Measurements from ENCODE around the gene SKI. TPM values are rescaled to one million over a fixed set of nuclear protein-coding genes. Genes with fewer than 3 reads are reported as not detected.
"Not testable (repeated sequence)": the region's sequence is repeated elsewhere in the genome, so short reads cannot be mapped to it uniquely, and the experiment has no call there.

Gene SKI
- total and polyA plus RNA-seq, 2 of the 8 experiments (the other 6 are each of a cell fraction or from before 2014, with no cell fraction given): 8.3 to 87.6 TPM

- not testable (repeated sequence) for H3K36me3 ChIP-seq (ENCODE audit: control insufficient read depth in 2 of 4, insufficient read depth in 4 of 4, low read length in 3 of 4); H3K18ac ChIP-seq (ENCODE audit: extremely low read depth, low read length); H3K9me3 ChIP-seq (ENCODE audit: insufficient read depth in 2 of 2, low read depth in 1 of 2, low read length in 1 of 2); H2BK5ac ChIP-seq (ENCODE audit: low read depth, low read length); H2BK20ac ChIP-seq (ENCODE audit: low read length); H3K27me3 ChIP-seq (replicated peaks in 1 of 4; ENCODE audit: control insufficient read depth in 3 of 4, extremely low read depth in 1 of 4, insufficient read depth in 3 of 4, low read length in 3 of 4); H3K27ac ChIP-seq (ENCODE audit: low read depth, low read length); H2AFZ ChIP-seq (ENCODE audit: low read length); H3K56ac ChIP-seq (replicated peaks; ENCODE audit: insufficient read length, low read depth, low read length); DNase-seq (ENCODE audit: low read depth in 1 of 2, low spot score in 2 of 2); H3K23ac ChIP-seq (ENCODE audit: insufficient read length); FAIRE-seq; H2BK15ac ChIP-seq (ENCODE audit: low read length); H4K91ac ChIP-seq (replicated peaks; ENCODE audit: insufficient read length, low read length); H2BK12ac ChIP-seq (ENCODE audit: low read depth, low read length); H4K5ac ChIP-seq (ENCODE audit: insufficient read length, low read depth, low read length); H2AK5ac ChIP-seq (ENCODE audit: low read depth, low read length); H2BK120ac ChIP-seq (replicated peaks; ENCODE audit: low read depth, low read length); H3K23me2 ChIP-seq (ENCODE audit: low read depth, low read length); H3K4me3 ChIP-seq (ENCODE audit: extremely low read depth in 1 of 4, insufficient read depth in 2 of 4, low read depth in 3 of 4, low read length in 4 of 4); H3K4ac ChIP-seq (replicated peaks; ENCODE audit: insufficient read length, low read depth, low read length); H3K9ac ChIP-seq (replicated peaks in 1 of 4; ENCODE audit: extremely low read depth in 1 of 4, low read depth in 3 of 4, low read length in 3 of 4); H4K8ac ChIP-seq (ENCODE audit: extremely low read depth, insufficient read depth, low read length); H3K14ac ChIP-seq (ENCODE audit: insufficient read length); H3K4me2 ChIP-seq (ENCODE audit: insufficient read depth in 1 of 2, low read depth in 2 of 2, low read length in 2 of 2)
- H3K79me2 ChIP-seq (ENCODE audit: control insufficient read depth in 1 of 2, insufficient read depth in 2 of 2, low read length in 2 of 2): peaks cover 36 to 99% of the 10 kb centered on the region in 2 experiments
- CTCF ChIA-PET (ENCODE audit: partially characterized antibody): interaction anchor here (0.9 to 1.3 kb wide), 4 partner anchors 13 to 51 kb away, joined by 3 to 4 read pairs (median 4); no protein-coding TSS in a partner anchor
- 94% methylated on average over 7 of the region's 7 CpGs; no CpG with 5 or more reads in 1 of the 2 experiments for WGBS, 2 experiments (ENCODE audit: extremely low coverage in 1 of 2, insufficient coverage in 1 of 2, insufficient read length in 1 of 2, insufficient replicate concordance in 2 of 2, low coverage in 1 of 2, low lambda C conversion rate in 2 of 2, missing lambda C conversion rate in 1 of 2)
- POLR2A ChIA-PET (ENCODE audit: partially characterized antibody): interaction anchor here (1.5 kb wide), 1 partner anchor 31 kb away, joined by 3 read pairs; no protein-coding TSS in a partner anchor
- peaks cover 0 to 13% (median 4%) of the 10 kb centered on the region in 4 experiments; a peak in 5 of 7 replicates for H3K4me1 ChIP-seq (replicated peaks in 1 of 4; ENCODE audit: control insufficient read depth in 3 of 4, insufficient read depth in 4 of 4, low read length in 3 of 4)
- peaks cover 21 to 33% of the 10 kb centered on the region in 2 experiments for H4K20me1 ChIP-seq (replicated peaks in 1 of 2; ENCODE audit: control insufficient read depth in 1 of 2, insufficient read depth in 2 of 2, low read length in 2 of 2)
- peaks cover 33% of the 10 kb centered on the region for H3K79me1 ChIP-seq (ENCODE audit: low read depth, low read length)
Measured at GRCh38 chr1:2260470-2260869, 32.4 kb downstream of the SKI start.

Data from H1 (cell line).